T-helper 22 cell (primary cell): ENCODE data around the gene NATD1.

Source experiments
- DNase-seq: peaks from one replicate; pipeline ENCODE4 v3.0.0-alpha.2; 2020; ENCODE audit warnings: low read depth

Gene NATD1

GRCh38 chr17:21289902-21290571 lies 36.8 kb upstream of the NATD1 start:
- no peak for DNase-seq

DNA sequence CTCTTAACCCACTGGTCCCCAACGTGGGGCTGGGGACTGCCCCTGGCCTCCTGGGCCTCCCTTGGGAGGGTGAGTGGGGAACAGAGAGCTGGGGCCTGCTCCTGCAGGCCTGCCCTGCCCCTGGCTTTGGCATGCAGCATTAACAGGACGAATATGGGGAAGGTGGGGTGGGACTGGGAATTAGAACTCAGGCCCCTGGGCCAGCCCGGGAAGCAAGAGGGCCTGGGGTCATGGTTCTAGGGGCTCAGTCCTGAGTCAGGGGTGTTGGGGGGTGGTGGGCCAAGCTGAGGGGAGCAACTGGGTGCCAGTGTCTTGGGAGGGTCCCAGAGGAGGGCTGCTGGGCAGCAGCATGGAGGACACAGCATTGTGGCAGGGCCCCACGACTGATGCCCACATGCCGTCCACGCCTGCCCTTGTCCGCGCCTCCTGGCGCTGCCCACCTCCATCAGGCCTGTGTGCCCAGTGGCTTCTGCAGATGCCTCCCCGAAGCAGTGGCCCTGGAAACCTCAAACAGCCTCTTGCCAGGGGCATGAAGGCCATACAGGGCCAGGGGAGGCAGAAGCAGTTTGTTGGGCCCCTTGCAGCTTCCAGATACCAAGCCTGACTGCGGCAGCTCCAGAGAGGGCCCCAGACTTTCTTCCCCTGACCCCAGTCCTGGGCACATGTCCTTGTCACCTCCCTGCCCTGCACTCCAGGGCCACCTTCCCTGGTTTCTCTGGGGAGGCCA lies 36.1 kb upstream of the NATD1 start:
- no peak for DNase-seq

- no peak for DNase-seq
Measured at GRCh38 chr17:21288571-21289017, 35.4 kb upstream of the NATD1 start.

GRCh38 chr17:21287703-21288449 lies 34.7 kb upstream of the NATD1 start:
- peak; percentile 98 for DNase-seq

DNA sequence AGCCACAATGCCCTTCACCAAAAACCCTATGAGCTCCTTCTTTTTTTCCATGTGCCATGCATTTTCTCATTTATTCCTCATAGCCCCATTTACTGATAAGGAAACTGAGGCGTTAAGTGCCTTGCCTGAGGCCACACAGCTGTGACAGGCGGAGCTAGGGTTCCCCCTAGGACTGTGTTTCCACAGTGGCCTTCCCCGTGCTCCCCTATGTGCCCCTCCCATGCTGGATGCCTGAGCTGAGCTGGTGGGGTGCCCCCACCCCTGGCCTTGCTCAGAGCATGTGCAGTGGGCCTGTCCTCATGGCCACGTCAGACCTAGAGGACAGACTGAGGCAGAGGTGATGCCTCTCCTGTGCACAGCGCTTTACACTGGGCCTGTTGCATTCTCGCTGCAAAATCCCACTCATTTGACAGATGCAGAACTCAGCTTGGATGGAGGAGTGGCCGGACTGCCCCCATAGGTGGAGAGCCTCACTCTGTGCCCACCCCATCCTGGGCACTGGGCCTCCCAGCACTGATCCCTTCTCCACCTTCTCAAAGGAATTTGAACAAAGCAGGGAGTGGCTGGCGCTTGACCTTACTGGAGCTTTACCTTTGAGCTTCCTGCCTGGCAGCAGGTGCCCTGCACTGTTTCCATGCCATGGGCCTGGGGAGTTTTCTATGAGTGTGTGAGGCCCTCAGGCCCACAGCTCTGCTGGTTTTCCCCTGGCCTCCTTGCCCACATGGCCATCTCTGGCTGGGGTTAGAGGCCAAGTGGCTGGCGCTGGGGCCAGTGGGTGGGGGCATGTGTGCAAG lies 33.9 kb upstream of the NATD1 start:
- DNase-seq = no peak

GRCh38 chr17:21286066-21286770 lies 33.0 kb upstream of the NATD1 start:
- DNase-seq = no peak

DNA sequence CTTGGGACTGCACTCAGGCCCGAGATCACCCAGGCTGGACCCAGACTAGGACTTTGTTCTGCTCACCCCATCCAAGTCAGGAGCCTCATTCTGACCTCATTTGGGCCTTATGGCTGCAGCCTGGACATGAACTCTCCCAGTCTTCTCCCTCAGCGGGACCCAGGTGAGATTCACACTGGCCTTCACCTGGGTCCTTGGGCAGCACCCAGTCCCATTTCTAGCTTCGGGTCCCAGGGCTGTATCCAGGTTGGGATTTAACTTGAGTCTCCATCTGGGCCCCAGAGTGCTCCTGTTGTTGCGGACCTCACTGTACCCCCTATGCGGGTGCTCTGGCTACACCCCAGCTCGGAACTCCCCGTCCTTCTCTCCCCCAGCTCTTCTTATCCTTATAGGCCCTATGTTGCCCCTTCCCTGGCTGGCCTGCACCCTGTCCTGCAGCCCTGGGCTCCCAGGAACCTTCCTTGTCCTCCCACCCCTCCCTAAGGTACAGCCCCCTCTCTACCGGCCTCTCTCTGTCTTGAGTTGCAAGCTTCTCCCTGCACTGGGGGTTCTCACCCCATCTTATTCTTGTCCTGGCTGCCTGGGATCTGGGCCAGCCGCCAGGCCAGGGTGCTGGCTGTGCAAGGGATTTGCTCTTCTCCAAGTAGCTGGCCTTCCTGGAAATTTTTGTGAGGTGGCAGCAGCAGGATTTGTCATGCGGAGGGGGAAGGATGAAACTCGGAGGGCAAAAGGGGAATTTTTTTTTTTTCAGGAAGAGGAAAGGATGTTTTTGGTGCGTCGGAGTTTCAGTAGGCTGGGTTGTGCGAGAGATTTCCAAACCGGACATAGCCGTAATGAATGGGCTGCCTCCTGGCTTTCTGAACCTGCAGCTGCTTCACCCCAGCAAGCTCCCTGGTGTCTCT lies 32.2 kb upstream of the NATD1 start:
- no peak for DNase-seq

DNA sequence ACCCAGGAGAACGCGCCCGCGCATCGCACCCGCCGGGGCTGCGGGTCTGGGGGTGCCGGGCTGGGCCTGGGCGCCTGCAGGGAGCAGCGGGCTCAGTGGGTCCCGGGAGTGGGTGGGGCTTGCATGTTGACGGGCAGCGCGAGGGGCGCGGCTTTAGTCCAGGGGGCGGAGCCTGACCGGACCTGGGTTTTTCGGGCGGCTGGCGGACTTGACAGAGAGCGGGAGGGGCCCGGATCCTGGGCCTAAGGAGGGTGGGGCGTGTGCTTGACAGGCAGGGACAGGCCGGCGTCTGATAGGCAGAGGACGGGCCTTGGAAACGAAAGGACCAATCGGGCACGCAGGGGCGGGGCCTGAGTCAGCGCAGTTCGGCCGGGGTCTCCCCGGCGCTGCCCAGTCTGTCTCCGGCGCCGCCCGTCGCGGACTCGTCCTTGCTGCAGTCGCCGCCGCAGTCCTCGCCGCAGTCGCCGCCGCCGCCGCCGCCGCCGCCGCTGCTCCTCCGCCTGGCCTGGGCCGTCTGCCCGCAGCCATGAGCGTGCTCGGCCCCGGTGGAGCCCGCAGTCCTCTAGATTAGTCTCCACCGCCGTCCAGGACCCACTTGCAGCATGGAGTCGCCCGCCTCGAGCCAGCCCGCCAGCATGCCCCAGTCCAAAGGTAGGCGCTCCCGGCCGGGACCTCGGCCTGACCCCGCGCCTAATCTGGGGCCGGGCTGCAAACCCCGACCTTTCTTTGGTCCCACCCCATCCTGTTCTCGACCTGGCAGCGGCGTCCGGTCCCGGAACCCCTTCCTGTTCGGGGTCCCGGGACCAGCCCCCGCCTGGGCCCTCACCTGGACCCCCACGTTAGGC lies 31.3 kb upstream of the NATD1 start, which contains the start of gene MAP2K3:
Gene MAP2K3 (plus strand): TSS at position 393 of the 845 bp plus-strand sequence. CDS start 210 bp downstream, at position 603.
- peak; percentile 93 for DNase-seq

DNA sequence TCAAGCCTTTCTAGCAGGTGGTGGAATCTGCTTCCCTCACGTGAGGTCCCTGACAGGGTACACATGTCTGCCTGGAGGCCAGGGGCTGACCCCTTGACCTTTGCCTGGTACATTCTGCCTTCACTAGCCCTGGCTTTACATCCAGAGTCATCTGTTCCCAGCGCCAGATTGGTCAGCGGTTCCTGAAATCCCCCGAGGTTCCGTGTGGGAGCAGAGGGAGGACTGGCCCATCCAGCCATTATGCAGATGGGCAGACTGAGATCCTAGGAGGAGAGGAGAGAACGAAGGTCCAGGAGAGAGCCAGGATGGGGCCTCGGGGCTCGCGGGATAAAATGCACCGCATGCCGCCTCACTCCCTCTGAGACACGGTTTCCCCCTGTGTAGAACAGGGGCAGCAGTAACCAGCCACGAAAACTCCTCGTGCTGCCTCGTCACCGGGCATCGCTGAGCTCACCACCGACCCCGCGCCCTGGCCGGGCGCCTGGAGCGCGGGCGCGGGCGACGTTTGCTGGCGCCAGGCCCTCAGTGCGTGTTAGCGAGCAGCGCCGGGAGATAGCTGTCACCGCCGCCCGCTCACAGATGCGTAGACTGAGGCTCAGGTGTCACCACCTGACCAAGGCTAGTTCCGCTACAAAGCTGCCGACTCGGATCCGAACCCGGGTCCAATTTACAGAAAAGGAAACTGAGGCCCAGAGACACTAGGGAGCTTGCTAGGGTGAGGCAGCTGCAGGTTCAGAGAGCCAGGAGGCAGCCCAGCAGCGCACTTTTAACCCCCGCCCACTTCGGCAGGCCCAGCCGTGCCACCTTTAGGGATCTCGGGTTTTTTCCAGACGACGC lies 30.5 kb upstream of the NATD1 start:
- DNase-seq = no peak

- DNase-seq = no peak
Measured at GRCh38 chr17:21282850-21283249, 29.6 kb upstream of the NATD1 start.

DNA sequence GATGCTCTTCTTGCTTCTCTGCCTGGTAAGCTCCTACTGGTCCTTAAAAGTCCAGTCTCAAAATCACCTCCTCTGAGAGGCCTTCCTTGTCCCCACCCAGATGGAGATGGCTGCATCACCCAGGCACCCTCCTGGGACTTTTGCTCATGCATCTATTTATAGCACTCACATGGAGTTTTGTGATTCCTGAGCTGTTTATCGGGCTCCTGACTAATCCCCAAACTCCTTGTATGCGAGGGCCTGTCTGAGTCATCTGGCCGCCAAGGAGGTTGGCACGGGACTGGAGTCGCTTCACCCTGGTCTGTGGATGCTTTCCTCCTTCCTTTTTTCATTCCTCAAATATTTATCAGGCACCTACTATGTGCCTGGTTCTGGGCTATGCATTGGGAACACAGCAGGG lies 29.0 kb upstream of the NATD1 start:
- no peak for DNase-seq

- DNase-seq = peak; percentile 67
Measured at GRCh38 chr17:21280081-21280518, 26.9 kb upstream of the NATD1 start.

DNA sequence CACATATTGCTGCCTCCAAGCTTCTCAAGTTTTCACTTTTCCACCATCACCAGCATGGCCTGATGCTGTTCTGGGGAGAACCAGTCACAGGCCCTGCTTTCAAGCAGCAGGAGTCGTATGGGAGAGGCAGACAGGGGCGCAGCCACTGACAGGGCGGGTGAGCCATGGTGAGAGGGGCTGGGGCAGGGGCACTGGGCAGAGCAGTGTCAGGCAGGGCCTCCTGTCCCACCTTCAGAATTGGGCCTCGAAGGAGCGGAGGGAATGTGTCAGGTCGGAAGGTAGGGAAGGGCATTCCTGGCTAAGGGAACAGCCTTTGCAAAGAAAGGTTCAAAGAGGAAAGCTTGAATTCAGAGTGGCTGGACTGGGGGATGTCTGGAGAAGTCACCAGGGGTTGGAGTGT lies 26.4 kb upstream of the NATD1 start:
- DNase-seq = no peak

- no peak for DNase-seq
Measured at GRCh38 chr17:21279198-21279535, 26.0 kb upstream of the NATD1 start.

DNA sequence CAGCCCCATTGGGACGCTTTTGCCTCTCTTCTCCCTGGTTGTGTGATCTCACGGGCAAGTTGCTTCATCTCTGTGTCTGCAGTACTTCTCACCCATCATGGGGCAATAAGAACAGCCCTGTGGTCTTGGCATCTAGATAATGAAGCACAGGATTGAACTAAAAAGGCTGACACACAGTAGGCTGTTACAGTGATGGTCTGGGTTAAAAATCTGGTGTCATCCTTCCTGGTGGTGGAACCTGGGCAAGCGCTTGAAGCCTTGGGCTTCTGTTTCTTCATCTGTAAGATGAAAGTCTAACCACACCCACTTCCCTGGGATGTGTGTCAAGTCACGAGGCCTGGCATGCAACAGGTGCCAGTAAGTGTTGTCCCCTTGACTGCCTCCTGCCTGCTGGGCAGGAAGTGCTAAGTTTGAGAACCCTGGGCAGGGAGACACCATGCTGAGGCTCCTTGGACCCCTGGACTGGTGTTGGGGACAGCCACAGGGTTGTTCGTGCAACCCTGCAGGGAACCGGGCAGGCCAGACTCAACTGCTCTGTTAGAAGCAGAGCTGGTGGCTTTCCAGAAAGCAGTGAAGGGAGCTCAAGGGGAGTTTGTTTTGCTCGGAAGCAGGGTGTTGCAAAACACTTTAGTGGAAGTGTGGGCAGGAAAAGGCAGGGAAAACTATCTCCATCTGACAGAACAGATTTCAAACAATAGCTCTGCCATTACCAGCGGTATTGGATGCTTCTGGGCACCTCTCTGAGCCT lies 25.4 kb upstream of the NATD1 start:
- peak; percentile 49 for DNase-seq

DNA sequence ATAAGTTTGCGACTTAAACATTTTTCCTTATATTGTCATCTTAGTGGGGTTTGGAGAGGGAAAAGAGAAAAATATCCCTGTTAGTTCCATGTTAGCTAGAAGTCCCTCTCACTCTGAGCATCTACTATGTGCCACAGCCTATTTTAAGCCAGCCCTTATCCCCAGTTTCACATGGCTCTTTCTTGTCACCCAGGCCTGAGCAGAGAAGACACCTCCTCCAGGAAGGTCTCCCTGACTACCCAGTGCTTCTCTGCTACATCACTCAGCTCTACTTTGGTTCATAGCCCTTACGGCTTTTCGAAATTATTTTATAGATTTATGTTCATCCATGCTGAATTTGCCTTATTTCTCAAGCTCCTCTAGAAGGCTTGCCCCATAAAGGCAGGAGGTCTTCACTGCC lies 24.1 kb upstream of the NATD1 start:
- DNase-seq = no peak

DNA sequence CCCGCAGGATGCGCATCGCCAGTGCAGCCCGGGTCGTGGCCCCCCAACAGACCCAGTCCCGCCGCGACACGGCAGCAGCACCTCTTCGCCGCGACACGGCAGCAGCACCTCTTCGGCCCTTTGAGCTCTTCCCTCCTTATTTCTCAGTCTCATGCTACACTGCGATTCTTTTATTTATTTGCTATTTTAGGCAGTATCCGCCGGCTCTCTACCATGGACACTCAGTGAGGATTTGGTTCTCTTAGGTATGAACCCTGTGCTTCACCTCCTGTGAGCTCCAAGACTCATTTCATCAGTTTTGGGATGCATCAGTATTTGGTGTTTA lies 23.0 kb upstream of the NATD1 start:
- no peak for DNase-seq
